Measurements from ENCODE around the gene SNX22. TPM values are rescaled to one million over a fixed set of nuclear protein-coding genes. Genes with fewer than 3 reads are reported as not detected.

The SNX22 gene
- total and polyA plus RNA-seq, 9 of the 15 experiments (the other 6 are each of a cell fraction or from before 2014, with no cell fraction given), result 0.91 to 3.0 (median 2.0) TPM

DNA sequence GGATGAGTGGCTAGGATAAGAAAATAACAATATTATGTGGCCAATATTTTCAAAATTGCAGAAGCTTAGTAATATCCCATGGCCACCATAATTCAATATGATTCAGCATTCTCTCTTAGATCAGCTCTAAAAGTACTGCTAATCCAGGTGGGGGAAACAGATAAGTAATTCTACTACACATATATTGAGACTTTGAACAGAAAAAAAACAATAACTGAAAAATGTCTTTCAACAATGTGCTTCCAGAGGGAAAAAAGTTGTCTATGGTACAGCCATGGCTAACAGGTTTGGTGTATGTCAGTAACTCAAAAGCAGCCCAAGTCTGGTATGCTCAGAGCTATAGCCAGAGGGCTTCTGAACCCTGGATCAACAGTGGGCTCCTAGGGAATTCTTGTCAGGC lies 53.7 kb downstream of the SNX22 start (continued):
- TF ChIP-seq ZNF592 (IDR thresholded peaks at IDR 0.05) (peak; percentile 88), CREB3 (tag; conservative IDR thresholded peaks at IDR 0.05; ENCODE audit: low read depth) (0 out of 2 replicates have a peak, but pooled peaks have one; percentile 38), ZBTB11 (CRISPR knock-in tag; IDR thresholded peaks at IDR 0.05) (0 out of 6 replicates have a peak, but pooled peaks of 1 of the 3 experiments have one; percentile 25), SRF (CRISPR knock-in tag; IDR thresholded peaks at IDR 0.05) (no peak), ATF3 (IDR thresholded peaks at IDR 0.05) (peak; percentile 11; the same call in 1 of the 2 replicates), ATF3 (CRISPR knock-in tag; conservative IDR thresholded peaks at IDR 0.05) (no peak), JUND (IDR thresholded peaks at IDR 0.05; ENCODE audit: borderline replicate concordance, low read depth, low read length) (no peak), JUND (tag; IDR thresholded peaks at IDR 0.05; ENCODE audit: borderline replicate concordance, low read depth, low read length) (peak; percentile 51; the same call in 1 of the 3 replicates), POLR2AphosphoS5 (IDR thresholded peaks at IDR 0.05; ENCODE audit: control insufficient read depth, insufficient read depth, low read depth, low read length) (no peak), CHD1 (IDR thresholded peaks at IDR 0.05; ENCODE audit: low read length) (no peak), AFF4 (CRISPR knock-in tag; IDR thresholded peaks at IDR 0.05) (no peak), ZNF384 (IDR thresholded peaks at IDR 0.05; ENCODE audit: low read depth, low read length) (peak; percentile 59)

Measured in K562 (cell line).